ENCODE results near the gene SKAP1.
"Not testable (repeated sequence)": the region's sequence is repeated elsewhere in the genome, so short reads cannot be mapped to it uniquely, and the experiment has no call there.

SKAP1 gene

DNA sequence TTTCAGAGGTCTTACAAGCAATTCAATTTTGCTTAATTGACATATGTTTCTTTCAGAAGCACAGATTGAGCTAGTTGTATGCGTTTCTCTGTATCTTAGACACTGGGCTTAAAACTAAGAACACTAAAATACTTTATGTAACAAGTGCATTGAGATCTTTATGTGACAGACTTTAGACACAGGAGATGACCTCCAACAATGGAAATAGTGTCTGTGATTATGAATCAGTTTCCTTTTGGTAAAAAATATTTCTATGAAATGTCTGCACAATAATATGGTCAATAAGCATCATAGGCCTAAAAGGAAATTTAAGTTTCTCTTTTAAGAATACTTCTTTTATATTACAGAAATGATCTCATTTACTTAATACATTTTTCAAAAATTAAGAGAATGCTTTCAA is 153.2 kb downstream of the SKAP1 start:
- no peak for DNase-seq

DNA sequence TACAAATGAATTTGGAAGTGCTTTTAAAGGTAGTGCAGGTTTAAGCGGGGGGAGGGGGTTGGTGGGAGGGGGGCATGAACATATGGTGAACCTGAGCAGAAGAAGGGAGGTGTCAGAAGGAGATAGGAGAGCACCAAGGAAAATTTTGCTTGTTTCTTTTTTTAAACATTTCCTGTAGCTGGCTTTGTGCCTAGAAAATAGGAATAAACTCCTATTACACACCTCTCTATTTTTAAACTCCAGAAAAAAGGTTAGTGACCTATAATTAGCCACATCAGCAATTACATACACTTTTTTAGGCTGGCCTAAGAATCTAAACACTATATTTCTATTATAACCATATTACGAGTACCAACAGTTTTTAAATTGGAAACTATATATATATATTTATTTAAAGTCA is 159.1 kb downstream of the SKAP1 start:
- DNase-seq, result no peak

DNA sequence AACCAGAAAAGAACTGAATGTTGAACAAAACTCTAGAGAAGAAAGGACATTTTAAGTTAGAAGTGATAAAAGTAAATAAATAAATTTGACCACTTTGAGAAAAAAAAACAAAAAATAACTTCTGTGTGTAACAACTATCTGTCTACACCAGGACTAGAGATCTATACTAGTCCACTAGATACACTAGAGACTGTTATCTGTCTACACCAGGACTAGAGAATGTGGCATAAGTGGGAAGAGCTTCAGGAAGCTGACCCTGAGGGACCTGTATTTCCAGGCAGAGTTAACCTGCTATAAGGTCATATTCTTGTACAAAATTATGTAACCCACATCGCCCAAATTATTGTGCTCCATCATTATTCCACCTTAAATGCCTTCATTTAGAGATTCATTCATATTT is 160.8 kb downstream of the SKAP1 start:
- DNase-seq, result no peak

DNA sequence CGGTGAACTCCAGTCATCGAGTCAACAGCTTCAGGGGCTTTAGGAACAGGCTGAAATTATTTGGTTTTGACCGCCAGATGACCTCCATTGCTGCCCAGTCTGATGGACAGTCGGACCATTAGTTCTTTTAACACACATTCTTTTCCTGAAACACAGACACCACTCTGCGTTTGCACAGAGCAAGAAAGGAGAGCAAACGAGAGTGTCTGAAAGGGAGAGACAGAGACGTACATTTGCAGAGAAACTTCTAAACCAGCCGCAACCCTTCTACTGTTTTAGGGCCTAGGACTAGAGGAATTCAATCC is 166.3 kb downstream of the SKAP1 start:
- no peak for DNase-seq

DNA sequence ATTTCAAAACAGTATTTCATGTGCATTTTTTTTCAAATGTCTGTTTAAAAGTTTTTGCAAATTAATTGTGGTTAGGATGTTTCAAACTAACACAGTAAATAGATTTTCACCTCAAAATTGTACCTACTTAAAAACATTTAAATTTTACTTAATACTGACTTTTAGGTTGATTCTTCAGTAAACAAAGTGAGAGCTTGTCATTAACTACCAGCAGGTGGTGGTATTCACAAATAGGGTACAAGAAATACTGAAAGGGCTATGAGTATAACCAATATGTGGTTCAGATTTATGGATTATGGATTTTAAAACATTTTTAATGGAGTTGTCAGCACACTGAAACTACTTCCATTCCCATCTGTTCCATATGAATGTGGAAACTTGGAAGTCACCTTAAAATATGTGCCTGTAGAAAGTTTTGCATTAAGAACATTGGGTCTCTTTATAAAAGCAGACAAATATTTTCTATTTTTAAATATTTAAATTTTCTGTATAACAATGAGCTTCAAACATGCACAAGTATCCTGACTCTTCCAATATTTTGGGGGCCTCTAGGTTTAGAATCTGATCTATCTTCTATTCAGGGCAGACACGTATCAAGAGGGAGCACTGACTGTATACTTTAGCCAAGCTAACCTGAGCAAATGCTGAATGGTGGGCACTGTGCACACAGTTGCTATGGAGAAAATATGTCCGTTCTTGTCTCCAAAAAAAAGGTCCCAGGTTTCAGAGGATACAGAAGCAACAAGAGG is 166.9 kb downstream of the SKAP1 start:
- DNase-seq, result no peak

DNA sequence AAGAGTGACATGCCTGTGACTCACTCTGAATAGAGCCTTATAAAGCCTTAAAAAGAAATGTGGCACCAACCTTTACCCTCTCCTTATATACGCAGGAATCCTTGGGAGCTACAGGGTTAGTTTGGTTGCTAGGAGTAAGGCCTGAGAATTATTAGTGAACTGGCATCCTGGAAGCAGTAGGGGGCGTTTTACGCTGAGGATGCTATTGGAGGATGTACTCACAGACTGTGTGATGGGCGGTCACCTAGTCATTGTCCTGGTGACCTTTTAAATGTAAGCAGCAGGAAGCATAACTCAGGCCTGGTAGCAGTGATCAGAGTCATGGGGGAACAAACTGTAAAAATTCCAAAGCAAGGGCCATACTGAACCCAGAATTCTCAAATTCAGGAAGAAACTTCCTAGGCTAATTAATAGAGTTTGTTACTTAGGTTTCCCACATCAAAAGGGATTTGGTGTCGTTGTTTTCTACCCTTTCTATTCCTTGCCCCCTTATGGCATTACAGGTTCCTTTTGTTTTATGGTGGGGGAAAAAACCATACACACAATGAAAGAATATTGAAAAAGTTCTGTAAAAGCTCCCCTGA is 168.6 kb downstream of the SKAP1 start:
- no peak for DNase-seq

DNA sequence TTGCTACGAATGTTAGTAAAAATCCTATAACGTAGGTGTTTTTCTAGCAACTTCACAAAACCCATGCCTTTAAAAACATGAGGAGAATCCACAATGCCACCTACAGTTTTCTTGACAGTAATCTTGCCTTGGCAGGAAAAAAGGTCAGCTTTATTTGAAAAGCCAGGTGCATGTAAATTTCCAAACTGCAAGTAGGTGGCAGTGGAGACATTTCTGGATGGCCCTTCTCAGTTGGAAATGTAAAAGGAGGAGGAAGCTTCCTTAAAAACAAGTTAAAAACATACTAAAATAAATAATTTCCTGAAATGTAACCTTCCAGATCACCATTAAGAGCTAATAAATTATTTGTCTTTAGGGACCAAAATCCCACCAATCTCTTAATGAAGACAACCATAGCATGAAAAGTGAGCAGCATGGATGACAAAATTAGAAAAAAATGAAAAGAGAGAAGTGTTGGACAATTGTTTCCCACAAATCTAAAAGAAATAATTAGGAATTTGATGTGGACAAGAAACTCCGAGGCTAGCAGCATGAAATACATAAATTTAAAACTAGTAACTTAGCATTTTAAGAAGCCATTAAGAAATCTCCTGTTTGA is 170.2 kb downstream of the SKAP1 start:
- DNase-seq, result no peak

DNA sequence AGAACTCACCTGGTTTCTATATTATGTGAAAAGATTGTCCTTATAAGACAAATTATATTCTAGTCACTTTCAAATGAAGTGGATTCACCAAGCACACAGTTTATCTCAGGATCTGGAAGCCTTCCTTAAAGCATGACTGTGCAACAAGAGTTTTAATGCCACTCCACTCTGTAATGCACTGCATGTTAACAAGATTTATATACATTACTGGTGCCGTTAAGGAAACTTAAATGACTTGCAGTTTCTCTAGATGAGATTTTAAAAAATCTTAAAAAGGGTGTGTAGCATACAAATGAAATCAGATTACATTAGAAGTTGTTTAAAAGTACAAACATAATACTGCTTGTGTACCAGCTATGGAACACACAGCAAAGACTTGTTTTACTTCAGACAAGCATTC is 171.7 kb downstream of the SKAP1 start:
- no peak for DNase-seq

DNA sequence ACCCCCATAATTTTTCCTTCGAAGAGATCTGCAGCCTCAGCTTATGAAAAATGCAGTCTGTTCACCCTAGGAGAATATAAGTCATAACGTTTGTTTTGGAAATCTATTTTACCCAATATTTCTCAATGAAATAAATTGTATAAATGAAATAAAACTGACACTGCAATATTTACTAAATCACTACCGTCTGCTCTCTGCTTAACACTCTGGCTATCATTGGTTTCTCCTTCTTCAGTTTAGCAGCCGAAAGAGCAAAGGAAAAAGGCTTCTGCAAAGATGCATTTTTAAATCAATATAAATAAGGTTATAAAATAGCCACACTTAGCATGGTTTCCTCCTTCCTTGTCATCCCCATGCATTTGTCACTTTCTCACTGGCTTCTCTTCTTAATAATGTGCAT is 174.3 kb downstream of the SKAP1 start:
- DNase-seq, result no peak

DNA sequence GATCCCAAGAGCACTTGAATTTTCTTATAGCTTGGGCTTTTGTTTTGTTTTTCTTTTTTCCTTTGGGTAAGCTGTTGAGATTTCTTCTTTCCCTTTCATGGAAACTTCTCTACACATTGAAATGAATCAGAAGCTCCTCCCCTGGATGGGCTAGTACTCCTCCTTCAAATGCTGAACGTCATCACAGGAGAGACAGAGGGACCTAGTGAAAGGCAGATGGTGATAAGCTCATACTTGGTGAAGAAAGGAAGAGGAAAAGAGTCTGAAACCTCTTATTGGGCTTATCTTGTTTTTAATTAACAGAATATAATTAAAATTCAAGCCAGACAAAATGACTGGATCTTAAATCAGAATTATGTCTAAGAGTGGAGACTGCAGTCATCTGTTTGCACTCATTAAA is 175.1 kb downstream of the SKAP1 start:
- no peak for DNase-seq

DNA sequence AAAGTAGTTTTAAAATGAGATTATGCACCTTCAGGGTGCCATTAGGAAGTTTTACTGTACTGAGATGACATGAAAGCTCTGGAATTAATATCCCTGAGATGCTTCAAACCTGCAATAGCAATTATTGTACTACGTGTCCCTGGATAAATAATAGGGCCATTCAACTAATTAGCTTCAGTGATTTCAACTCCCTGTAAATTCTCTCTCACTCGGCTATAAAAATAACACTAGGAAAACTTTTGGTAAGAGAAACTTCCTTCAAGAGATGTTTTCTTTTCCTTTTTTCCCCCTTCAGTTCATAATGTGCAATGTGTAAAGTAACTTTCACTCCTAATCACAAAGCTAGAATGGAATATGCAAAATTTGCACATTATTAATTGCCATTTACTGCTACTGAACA is 176.0 kb downstream of the SKAP1 start:
- DNase-seq, result no peak

DNA sequence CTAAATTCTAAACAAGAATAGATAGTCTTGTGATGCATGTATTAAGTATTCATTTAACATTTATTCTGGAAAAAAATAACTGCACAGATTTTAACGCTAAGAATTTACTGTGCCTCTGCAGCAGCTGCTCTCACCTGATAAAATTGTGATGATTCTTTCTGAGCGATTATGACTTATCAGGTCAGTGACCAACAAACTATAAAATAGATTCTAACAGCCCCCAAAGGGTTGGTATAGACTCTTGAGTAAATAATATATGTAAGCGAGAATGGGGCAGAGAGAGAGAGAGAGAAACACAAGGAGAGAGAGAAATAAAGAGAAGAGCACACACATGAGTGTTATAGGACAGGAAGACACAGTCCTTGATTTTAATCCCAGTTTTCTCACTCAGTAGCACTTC is 178.1 kb downstream of the SKAP1 start:
- no peak for DNase-seq

DNA sequence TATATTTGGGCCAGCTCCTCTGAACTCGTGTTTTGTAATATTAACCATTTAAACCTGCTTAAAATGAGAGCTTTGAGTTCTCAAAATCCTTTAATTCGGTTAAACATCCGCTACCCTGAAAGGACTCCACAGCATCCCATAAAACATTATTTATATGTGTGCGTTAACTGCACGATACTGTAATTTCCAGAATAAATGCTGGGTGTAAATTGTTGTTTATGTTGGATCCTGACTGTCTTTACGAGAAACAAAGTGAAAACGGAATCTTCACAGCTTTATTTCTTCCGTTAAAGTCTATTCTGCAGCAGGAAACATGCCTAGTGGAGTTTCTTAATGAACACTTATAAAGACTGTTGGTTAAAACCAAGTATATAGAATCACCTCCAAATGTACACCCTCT is 179.1 kb downstream of the SKAP1 start:
- DNase-seq, result no peak

DNA sequence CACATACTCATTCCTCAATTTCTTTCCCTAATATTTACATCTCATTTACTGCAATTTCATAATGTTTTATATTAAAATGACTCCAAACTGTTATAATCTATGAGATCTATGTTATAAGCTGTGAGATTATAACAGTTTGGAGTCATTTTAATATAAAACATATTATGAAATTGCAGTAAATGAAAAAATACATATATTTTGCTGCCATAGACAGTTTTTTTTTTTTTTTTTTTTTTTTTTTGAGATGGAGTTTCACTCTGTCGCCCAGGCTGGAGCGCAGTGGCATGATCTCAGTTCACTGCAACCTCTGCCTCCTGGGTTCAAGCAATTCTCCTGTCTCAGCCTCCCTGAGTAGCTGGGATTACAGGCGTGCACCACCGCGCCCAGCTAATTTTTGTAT is 180.0 kb downstream of the SKAP1 start:
- not testable (repeated sequence) for DNase-seq

DNA sequence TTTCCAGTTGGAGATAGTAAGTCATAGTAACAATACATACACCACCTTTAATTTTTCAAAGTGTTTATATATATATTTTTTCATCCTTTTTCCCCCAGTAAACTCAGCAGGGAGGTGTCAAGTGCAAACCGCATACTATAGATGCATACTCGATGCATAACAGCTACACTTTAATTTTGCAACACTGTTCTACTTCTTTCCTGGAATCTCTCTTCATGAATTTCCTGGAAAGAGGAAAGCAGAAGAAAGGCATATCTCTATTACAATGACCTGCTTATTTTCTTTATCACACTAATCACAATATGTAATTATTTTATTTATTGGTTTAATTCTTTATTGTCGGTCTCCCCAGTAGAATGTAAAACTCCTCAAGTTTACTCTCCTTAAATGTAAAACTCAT is 182.4 kb downstream of the SKAP1 start:
- no peak for DNase-seq

DNA sequence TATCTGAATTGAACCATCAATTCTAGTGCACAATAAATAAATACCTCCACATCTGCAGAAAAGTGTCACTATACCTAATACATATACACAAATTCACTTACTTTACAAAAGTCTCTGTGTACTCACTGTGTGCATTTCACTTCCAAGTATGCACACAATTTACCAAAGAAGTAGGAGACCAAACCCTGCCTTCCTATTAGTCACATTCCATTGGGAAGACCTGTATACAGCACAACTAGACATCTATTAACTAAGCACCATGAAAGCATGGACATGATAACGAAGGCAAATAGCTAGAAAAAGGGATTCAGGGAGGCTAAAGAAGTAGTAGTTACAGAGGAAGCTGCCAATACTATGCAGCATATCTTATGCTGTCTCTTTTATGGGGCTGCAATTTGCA is 183.0 kb downstream of the SKAP1 start:
- DNase-seq, result no peak

DNA sequence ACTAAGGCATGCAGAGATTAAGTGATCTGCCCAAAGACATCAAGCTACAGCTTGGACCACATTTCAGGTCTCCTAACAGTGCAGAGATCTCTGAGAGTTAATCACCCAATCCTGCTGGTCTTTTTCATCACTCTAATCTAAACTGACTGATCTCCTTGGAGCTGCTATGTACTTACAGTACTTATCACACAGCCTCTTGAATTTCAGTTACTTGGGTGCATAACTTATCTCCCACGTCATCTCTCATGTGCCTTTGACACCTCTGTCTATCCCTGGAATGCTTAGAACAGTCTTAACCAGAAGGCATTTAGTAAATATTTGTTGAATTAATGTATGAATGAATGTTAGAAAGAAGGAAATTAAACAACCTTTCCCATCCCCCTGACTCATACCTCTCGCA is 183.4 kb downstream of the SKAP1 start:
- no peak for DNase-seq

DNA sequence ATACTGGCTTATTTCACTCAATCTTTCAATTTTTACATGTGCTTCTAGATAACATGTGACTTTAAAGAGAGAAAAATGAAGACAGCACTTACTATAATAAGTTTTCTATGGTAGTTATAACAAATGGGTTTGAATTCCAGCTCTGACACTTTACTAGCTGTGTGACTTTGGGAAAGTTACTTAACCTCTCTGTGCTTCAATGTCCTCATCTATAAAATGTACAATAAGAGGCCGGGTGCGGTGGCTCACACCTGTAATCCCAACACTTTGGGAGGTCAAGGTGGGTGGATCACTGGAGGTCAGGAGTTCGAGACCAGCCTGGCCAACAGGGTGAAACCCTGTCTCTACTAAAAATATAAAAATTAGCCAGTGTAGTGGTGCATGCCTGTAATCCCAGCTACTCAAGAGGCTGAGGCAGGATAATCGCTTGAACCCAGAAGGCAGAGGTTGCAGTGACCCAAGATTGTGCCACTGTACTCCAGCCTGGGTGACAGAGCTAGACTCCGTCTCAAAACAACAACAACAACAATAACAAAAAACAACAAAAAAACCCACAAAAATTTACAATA is 184.5 kb downstream of the SKAP1 start:
- not testable (repeated sequence) for DNase-seq

DNA sequence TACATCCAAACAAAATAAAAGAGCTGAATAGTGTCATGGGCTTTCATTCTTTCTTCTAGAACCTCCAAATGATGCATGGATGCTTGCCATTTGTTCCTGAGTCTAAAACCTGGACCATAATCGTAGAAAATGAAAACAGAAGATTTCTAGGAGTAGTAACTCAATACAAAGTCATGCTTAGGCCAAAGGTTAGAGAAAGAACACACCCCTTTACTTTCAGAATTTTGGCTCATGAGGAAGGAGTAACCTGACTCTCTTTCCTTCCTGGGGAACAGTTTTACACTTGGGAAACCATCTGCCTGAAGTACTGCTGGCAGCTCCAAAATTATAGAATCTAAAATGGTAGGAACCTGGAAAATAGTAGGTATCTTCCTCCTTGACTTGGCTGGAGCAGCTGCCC is 185.2 kb downstream of the SKAP1 start:
- no peak for DNase-seq

DNA sequence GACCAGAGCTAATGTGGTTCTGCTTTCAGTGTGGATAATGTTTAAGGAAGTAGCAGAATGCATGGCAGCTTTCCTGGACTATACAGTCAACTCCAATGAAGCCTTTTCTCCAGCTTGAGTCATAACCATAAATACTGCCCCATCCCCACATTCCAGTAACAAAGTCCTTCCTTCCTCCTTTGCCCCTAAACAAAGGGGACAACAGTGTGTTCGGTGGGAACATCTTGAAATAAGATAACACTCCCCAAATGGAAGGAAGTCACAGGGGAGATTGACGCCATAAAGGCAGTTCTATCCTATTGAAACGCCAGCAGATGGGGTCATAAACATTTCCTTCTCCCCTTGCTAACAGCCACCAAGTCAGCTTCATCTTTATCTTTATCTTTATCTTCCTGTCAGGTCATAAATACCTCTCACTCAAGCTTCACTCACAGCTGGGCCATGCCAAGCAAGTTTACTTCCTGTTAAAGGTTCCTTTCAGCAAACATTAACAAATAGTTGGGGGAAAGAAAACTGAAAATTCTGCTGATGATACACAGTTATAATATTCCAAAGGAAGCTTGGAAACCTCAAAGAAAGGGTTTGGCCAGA is 185.8 kb downstream of the SKAP1 start:
- DNase-seq, result no peak

DNA sequence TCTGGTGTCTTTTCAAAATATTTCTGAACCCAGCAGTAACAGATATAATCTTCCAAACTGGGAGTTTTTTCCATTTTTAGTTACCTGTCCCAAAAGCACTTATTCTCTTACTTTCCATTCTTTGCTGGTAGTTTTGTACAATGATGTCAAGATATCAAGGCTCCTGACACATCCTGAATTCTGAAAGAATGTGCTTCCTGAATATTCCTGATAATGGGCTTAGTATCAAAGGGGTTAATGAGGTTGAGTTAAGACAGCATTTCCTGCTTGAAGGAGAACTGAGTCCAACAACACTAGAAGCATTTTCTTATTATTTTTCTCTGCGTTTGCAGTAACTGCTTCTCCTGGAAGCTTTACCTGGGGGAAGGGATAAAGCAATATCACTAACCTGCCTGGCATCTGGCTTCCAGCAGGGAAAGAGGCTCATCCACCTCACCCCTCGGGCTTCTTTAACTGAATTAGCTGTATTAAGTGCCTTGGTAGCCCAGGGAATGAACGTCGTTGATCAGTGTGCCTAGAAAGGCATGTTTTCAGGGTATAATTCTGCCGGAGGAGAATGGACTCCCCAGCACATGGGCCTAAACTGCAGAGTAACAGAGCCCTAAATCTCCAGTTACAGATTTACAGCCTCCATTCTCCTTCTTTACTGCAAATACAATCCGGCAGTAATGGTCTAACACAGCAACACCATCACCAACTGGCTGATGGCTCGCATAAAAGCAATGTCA is 188.1 kb downstream of the SKAP1 start:
- DNase-seq, result no peak

DNA sequence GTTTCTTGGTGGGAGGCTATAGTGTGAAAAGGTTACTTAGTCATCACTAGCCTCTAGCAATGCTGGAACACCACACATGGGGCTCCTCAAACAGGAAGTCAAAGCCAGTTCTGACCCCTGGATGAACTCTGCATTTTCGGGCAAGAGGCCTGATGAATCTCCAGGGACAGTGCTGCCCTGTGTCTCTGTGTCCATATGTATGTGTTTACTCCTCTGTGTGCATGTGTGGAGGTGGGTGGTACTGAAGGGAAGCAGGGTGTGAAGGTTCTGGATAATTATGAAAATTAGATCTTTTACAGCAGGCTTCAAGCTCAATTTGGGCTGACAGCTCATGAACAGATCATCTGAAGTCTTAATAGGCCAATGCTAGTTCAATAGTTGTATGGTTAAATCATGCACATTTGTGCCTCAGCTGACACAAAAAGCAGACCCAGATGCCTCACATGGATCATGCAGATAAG is 188.9 kb downstream of the SKAP1 start:
- DNase-seq, result no peak

DNA sequence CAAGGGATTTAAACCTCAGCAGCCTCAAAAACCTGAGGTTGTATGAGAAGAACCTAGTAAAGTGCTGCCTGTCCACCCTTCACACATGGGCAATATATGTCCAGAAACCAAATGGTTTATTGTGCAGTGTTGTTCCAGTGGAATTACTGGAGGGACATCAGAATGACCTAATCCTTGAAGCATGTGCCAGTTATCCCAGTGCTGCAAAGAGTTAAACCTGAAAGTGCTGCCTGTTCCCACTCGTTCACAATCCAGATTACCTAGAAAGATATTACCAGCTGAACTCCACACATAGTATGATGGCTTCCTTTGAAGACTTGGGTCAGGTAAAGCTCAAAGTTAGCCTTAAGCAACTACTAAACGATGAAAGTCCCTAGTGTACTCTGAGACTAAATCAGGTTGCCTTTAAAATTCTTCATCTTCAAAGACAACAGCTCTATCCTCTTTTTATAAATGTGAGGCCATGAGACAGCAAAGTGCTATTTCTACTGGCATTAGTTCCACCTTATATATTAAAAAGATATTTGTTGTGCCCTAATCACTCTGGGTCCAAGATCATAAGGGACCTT is 189.4 kb downstream of the SKAP1 start:
- no peak for DNase-seq

Measured in bone marrow (tissue), 2 donors.